OCI-LY1 (cell line): ENCODE data around the gene CFD.

Experiments
- CTCF ChIP-seq: fragments of 200-600 bp; sonication (generic), shearing (Covaris generic); IDR thresholded peaks from 2 replicates; pipeline ENCODE4 v1.5.1; 2017; ENCODE audit warnings: mild to moderate bottlenecking, antibody characterized with exemption, low read length, moderate library complexity, mixed read lengths
- EZH2 ChIP-seq: fragments of 200-600 bp; sonication (generic), shearing (Covaris generic); IDR thresholded peaks from 2 replicates; pipeline ENCODE4 v1.8.0; 2017; ENCODE audit warnings: borderline replicate concordance, mixed run types, mild to moderate bottlenecking, antibody characterized with exemption, low read length, moderate library complexity, mixed read lengths

GRCh38 chr19:887072-887471 is 27.6 kb downstream of the CFD start:
- no peak for TF ChIP-seq CTCF
- no peak for TF ChIP-seq EZH2
